Tibial artery (tissue), 4 donors: ENCODE measurements around the gene FAM174C.

Experiments
- DNase-seq, 2 donors: peaks; one replicate each; pipeline ENCODE4 v3.0.0-alpha.2; 2019
- H3K27ac ChIP-seq, 2 donors: fragments of 200-600 bp; sonication (generic) in 1 of 2; 1 replicate in 1 of 2; 2 replicates in 1 of 2; pipeline ENCODE4 v1.5.1; 2018 to 2019; ENCODE audit warnings: mild to moderate bottlenecking in 1 of 2
- H3K27me3 ChIP-seq, 2 donors: fragments of 200-600 bp; sonication (generic) in 1 of 2; one replicate each; pipeline versions ENCODE4 v1.5.1 to v1.6.0; 2016 to 2019
- H3K36me3 ChIP-seq, 3 donors: fragments of 200-600 bp; sonication (generic) in 2 of 3; one replicate each; pipeline ENCODE4 v1.5.1; 2016 to 2019; ENCODE audit warnings: mild to moderate bottlenecking in 2 of 3
- H3K4me1 ChIP-seq, 4 donors: fragments of 200-600 bp; sonication (generic) in 2 of 4; 1 replicate in 3 of 4; 2 replicates in 1 of 4; pipeline ENCODE4 v1.5.1; 2016 to 2019
- H3K4me3 ChIP-seq, 2 donors: fragments of 200-600 bp; sonication (generic) in 1 of 2; 1 replicate in 1 of 2; 2 replicates in 1 of 2; pipeline ENCODE4 v1.5.1; 2018 to 2019; ENCODE audit warnings: mild to moderate bottlenecking in 2 of 2
- H3K9me3 ChIP-seq, 3 donors: fragments of 200-600 bp; sonication (generic) in 1 of 3; one replicate each; pipeline ENCODE4 v1.5.1; 2016 to 2019
- intact Hi-C: fragments of 100-400 bp; cut with DNase I; formaldehyde crosslinking; loops from one replicate; pipeline ENCODE4 v1.15.0; 2023; ENCODE audit warnings: low total_unique reads
- TF ChIP-seq, protein P1 (sequence below), 2 experiments: fragments of 200-600 bp in 1 of 2; fragments of 450-650 bp in 1 of 2; IDR thresholded peaks; one replicate each; pipeline ENCODE4 v1.5.1; 2017 to 2019; ENCODE audit warnings: antibody characterized with exemption in 2 of 2, mild to moderate bottlenecking in 1 of 2, moderate library complexity in 1 of 2

FAM174C gene

GRCh38 chr19:1261798-1262622, 13.3 kb upstream of the FAM174C start:
- peaks cover 4 to 15% (median 14%) of the 10 kb centered on the region in 3 donors for H3K36me3 ChIP-seq
- H3K27ac ChIP-seq: peak overlapping the region; percentile 93 to 95
- H3K9me3 ChIP-seq: no peaks in the 10 kb centered on the region
- TF ChIP-seq, protein P1, sequence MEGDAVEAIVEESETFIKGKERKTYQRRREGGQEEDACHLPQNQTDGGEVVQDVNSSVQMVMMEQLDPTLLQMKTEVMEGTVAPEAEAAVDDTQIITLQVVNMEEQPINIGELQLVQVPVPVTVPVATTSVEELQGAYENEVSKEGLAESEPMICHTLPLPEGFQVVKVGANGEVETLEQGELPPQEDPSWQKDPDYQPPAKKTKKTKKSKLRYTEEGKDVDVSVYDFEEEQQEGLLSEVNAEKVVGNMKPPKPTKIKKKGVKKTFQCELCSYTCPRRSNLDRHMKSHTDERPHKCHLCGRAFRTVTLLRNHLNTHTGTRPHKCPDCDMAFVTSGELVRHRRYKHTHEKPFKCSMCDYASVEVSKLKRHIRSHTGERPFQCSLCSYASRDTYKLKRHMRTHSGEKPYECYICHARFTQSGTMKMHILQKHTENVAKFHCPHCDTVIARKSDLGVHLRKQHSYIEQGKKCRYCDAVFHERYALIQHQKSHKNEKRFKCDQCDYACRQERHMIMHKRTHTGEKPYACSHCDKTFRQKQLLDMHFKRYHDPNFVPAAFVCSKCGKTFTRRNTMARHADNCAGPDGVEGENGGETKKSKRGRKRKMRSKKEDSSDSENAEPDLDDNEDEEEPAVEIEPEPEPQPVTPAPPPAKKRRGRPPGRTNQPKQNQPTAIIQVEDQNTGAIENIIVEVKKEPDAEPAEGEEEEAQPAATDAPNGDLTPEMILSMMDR (IDR thresholded peaks at IDR 0.05): no peak
- DNase-seq: peak; percentile 71 to 94
- peak overlapping the region; percentile 64 to 77 for H3K4me3 ChIP-seq
- peaks cover 10 to 86% (median 77%) of the 10 kb centered on the region in 4 donors for H3K4me1 ChIP-seq
- H3K27me3 ChIP-seq: no peaks in the 10 kb centered on the region
- intact Hi-C loops: no loop called here

DNA sequence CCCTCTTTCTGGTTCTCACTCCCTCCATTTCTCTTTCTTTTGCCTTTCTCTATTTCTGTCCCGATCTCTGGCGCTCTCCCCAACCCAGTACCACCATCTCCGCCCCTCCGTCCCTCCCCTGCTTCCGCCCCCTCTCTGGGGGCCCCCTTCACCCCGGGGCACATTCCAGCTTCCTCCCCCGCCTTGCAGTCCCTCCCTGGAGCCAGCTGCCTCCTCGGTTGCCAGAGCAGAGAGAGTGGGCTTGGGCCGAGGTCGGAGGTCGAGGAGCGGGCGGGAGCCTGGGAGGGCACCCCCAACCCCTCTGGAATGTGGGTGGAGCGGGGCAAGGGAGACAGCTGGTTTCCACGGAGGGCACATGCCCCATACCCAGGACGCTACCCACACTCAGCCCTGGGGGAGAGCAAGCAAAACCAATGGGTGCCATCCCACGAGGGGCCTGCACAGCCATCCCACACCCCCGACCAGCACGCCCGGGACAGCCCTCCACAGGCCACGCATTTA, 12.7 kb upstream of the FAM174C start:
- H3K9me3 ChIP-seq: no peaks in the 10 kb centered on the region
- peak overlapping the region; percentile 93 to 95 for H3K27ac ChIP-seq
- intact Hi-C loops: no loop called here
- peak overlapping the region in 1 of 2 donors; percentile 77 for H3K4me3 ChIP-seq
- no peaks in the 10 kb centered on the region for H3K27me3 ChIP-seq
- H3K36me3 ChIP-seq: peaks cover 0 to 11% (median 7%) of the 10 kb centered on the region in 3 donors
- DNase-seq: no peak
- peaks cover 13 to 91% (median 80%) of the 10 kb centered on the region in 4 donors for H3K4me1 ChIP-seq
- TF ChIP-seq, protein P1 (IDR thresholded peaks at IDR 0.05): no peak

DNA sequence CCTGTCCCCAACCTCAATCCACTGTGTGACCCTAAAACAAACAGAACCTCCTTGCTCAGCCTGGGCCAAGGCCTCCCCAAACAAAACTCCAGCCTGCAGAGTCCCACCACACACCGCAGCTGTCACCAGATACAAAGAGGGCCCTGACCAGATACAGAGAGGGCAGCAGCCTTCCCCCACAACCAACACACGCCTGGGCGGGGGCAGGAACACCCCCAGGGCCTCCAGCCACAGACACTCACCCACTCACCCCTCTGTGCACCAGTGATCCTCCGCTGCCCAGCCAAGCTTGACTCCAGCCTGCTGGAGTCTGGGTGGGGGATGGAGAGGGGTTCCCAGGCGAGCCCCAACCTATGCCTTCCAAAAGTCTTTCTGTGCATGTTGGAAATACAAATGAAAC, 12.1 kb upstream of the FAM174C start:
- Histone ChIP-seq H3K4me3 (no peak overlapping the region), H3K4me1 (peaks cover 13 to 91% (median 80%) of the 10 kb centered on the region in 4 donors), H3K36me3 (peaks cover 0 to 6% (median 2%) of the 10 kb centered on the region in 3 donors), H3K27ac (peak overlapping the region; percentile 93 to 95), H3K9me3 (no peaks in the 10 kb centered on the region), H3K27me3 (no peaks in the 10 kb centered on the region)
- no peak for DNase-seq
- intact Hi-C loops: no loop called here
- TF ChIP-seq, protein P1 (IDR thresholded peaks at IDR 0.05): no peak

DNA sequence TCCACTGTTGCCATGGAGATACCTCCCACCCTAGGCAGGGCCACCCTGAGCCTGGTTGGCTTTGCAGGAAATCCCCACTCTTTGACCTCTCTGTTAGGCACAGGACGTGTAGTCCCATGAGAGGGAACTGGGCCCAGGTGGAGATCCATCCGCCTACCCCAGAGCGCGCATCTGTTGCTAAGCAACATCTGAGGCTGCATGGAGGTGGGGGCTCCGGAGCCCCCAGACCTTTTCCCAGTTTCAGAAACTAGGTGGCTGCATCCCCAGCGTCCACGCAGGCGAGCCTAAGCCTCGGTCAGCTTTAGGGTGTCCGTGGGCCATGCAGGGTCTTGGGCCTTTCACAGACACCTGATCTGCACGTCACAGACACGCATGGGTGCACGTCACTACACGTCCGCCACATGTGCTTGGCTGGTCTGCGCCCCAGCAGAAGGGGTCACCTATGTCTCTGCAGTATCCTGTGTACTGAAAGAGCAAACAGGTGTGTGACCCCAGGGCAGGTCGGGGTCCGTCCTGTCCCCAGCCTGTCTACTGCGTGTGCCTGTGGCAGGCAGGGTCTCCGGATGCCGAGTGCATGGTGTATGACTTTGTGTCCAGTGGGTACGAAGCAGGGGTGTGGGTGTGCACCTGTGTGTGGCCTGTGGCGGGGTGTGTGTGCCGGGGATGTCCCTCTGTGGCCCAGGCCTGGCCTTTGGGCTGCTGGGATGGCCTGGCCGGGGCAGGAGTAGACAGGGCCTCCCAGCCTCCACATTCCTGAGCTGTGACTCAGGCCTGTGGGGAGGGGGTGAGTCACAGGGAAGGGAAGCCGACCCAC, 10.3 kb upstream of the FAM174C start:
- Histone ChIP-seq H3K36me3 (no peaks in the 10 kb centered on the region), H3K27ac (peak overlapping the region; percentile 83 to 84), H3K4me1 (peaks cover 13 to 81% (median 69%) of the 10 kb centered on the region in 4 donors), H3K9me3 (no peaks in the 10 kb centered on the region), H3K4me3 (peak overlapping the region in 1 of 2 donors; percentile 68), H3K27me3 (no peaks in the 10 kb centered on the region)
- peak; percentile 80 to 89 for DNase-seq
- intact Hi-C loops: no loop called here
- TF ChIP-seq, protein P1 (IDR thresholded peaks at IDR 0.05): no peak

DNA sequence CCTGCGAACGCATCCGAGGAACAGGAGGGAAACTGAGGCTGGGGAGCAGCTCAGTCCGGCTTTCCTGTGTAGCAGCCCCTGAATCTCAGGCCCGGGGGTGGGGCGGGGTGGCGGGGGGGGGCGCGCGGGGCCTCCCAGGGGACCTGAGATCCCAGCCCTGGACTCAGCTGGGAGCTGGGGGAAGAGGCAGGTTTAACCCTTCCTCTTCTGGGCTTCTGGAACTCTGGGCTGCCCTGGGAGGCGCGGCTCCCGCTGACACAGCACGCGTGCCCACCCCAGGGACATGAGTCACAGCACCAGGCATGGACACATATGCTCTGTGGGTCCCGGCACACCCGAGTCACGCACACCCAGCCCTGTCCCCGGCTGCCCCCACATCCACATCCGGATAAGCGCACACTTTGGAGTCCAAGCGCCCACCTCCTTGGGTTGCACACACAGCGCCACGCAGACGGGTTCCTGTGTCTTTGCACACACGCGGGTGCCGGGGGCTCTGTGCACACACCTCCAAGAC, 9.7 kb upstream of the FAM174C start:
- no peaks in the 10 kb centered on the region for H3K27me3 ChIP-seq
- H3K4me3 ChIP-seq: peak overlapping the region; percentile 50 to 68
- TF ChIP-seq, protein P1 (IDR thresholded peaks at IDR 0.05): no peak
- intact Hi-C loops: no loop called here
- H3K9me3 ChIP-seq: no peaks in the 10 kb centered on the region
- peak overlapping the region; percentile 83 to 84 for H3K27ac ChIP-seq
- peaks cover 13 to 81% (median 68%) of the 10 kb centered on the region in 4 donors for H3K4me1 ChIP-seq
- peak; percentile 85 to 95 for DNase-seq
- H3K36me3 ChIP-seq: no peaks in the 10 kb centered on the region
